Neuronal stem cell (in vitro differentiated cells): ENCODE measurements around the gene IL31.

Experiments used
- small RNA-seq: library from polyadenylated mRNA; stranded (forward); fragments of <200 nt; extraction: miRNeasy Mini kit (QIAGEN cat#:217004); gene quantifications from one replicate; pipeline ENCODE3, GENCODE V24; 2013; ENCODE audit not compliant: insufficient read depth

Gene IL31

Small RNAs within 50 kb of the gene (small RNA-seq; reads per million reads assigned to genes)
- 4.3 reads per million, percentile 11 among the genes with 10 or more reads in this experiment for gene DIABLO
